ENCODE data around the gene CASKIN2.
A peak's percentile ranks its signal among the peaks of the same experiment; 100 is the strongest.
"Not testable (repeated sequence)": the region's sequence is repeated elsewhere in the genome, so short reads cannot be mapped to it uniquely, and the experiment has no call there.

CASKIN2 gene

GRCh38 chr17:75524269-75524969 is 9.1 kb upstream of the CASKIN2 start:
- DNase-seq = no peak
- intact Hi-C loops (cut with DNase I) = no loop called here

- intact Hi-C loops (cut with DNase I) = no loop called here
- DNase-seq = no peak
These were observed 8.3 kb upstream of the CASKIN2 start for GRCh38 chr17:75523647-75524046.

GRCh38 chr17:75521951-75522727 is 6.8 kb upstream of the CASKIN2 start:
- intact Hi-C loops (cut with DNase I) = no loop called here
- DNase-seq = no peak

GRCh38 chr17:75521290-75521689 is 6.0 kb upstream of the CASKIN2 start:
- no peak for DNase-seq
- intact Hi-C loops (cut with DNase I) = no loop called here

GRCh38 chr17:75520413-75520812 is 5.1 kb upstream of the CASKIN2 start:
- intact Hi-C loops (cut with DNase I); DNase-seq: not testable (repeated sequence)

GRCh38 chr17:75518983-75519537 is 3.7 kb upstream of the CASKIN2 start:
- no peak for DNase-seq
- intact Hi-C loops (cut with DNase I) = no loop called here

- intact Hi-C loops (cut with DNase I) = no loop called here
- no peak for DNase-seq
These were observed 2.9 kb upstream of the CASKIN2 start for GRCh38 chr17:75518201-75518600.

- intact Hi-C loops (cut with DNase I) = no loop called here
These were observed 2.0 kb upstream of the CASKIN2 start for GRCh38 chr17:75517297-75517865.

GRCh38 chr17:75516619-75517296 is 1.4 kb upstream of the CASKIN2 start:
- no peak for DNase-seq
- intact Hi-C loops (cut with DNase I) = loop anchor here (1.0 kb wide), 1 partner anchor 73 kb away; no protein-coding TSS in a partner anchor

More at GRCh38 chr17:75517297-75517865, 2.0 kb upstream of the CASKIN2 start:
- no peak for DNase-seq

GRCh38 chr17:75516255-75516618 is 900 bp upstream of the CASKIN2 start, which contains the start of gene TSEN54:
TSS of gene TSEN54 (plus strand) at chr17:75516528. CDS start at chr17:75516561, 33 bp downstream.
- intact Hi-C loops (cut with DNase I) = loop anchor here (1.0 kb wide), 1 partner anchor 73 kb away; no protein-coding TSS in a partner anchor
- DNase-seq = peak; percentile 93 to 99 (median 96)

GRCh38 chr17:75514919-75515495 is 330 bp downstream of the CASKIN2 start:
- peak in 1 of 10 donors; percentile 79 for DNase-seq
- intact Hi-C loops (cut with DNase I) = loop anchor here (2.0 kb wide), 2 partner anchors 58 to 88 kb away; partner anchors contain the start of gene TMEM94

GRCh38 chr17:75514299-75514918 is 928 bp downstream of the CASKIN2 start:
- intact Hi-C loops (cut with DNase I) = loop anchor here (2.0 kb wide), 2 partner anchors 58 to 88 kb away; partner anchors contain the start of gene TMEM94
- DNase-seq = peak in 1 of 10 donors; percentile 86

- peak in 1 of 10 donors; percentile 82 for DNase-seq
These were observed 1.7 kb downstream of the CASKIN2 start for GRCh38 chr17:75513641-75514000.

GRCh38 chr17:75512926-75513640 is 2.3 kb downstream of the CASKIN2 start:
- intact Hi-C loops (cut with DNase I) = no loop called here
- no peak for DNase-seq

More at GRCh38 chr17:75513641-75514000, 1.7 kb downstream of the CASKIN2 start:
- intact Hi-C loops (cut with DNase I) = no loop called here

GRCh38 chr17:75511610-75512575 is 3.4 kb downstream of the CASKIN2 start:
- peak in 1 of 10 donors; percentile 85 for DNase-seq
- intact Hi-C loops (cut with DNase I) = no loop called here

GRCh38 chr17:75511270-75511609 is 4.1 kb downstream of the CASKIN2 start:
- intact Hi-C loops (cut with DNase I) = no loop called here
- no peak for DNase-seq

GRCh38 chr17:75509528-75510258 is 5.6 kb downstream of the CASKIN2 start:
- intact Hi-C loops (cut with DNase I) = no loop called here

More at GRCh38 chr17:75509528-75510258, 5.6 kb downstream of the CASKIN2 start:
- DNase-seq = peak in 1 of 10 donors; percentile 83

Measured in posterior cingulate gyrus (tissue), 11 donors.